ENCODE results near the gene GUCY2D.

The GUCY2D gene

GRCh38 chr17:7956228-7956965 lies 46.0 kb upstream of the GUCY2D start:
- H3F3A ChIP-seq (ENCODE audit: low read depth): no peaks in the 10 kb centered on the region
- no peaks in the 10 kb centered on the region for H3K9me3 ChIP-seq (ENCODE audit: insufficient read depth, low read depth, low read length)
- H4K20me1 ChIP-seq (ENCODE audit: insufficient read depth, low read length, poor library complexity, severe bottlenecking): no peaks in the 10 kb centered on the region
- H3K4me3 ChIP-seq (ENCODE audit: low read length, poor library complexity, severe bottlenecking): no peak overlapping the region
- H3K27me3 ChIP-seq (ENCODE audit: insufficient read depth, low read length, poor library complexity, severe bottlenecking): no peaks in the 10 kb centered on the region
- no peak overlapping the region for H3K4me2 ChIP-seq (ENCODE audit: low read depth, low read length, poor library complexity, severe bottlenecking)
- no peak overlapping the region for H3K9ac ChIP-seq (ENCODE audit: low read depth, low read length, poor library complexity, severe bottlenecking)
- no peaks in the 10 kb centered on the region for H3K36me3 ChIP-seq (ENCODE audit: insufficient read depth, low read length)
- H3K9me2 ChIP-seq (replicated peaks; ENCODE audit: low read depth, low read length): no peaks in the 10 kb centered on the region
- no peaks in the 10 kb centered on the region for H3K79me2 ChIP-seq (ENCODE audit: insufficient read depth, low read length)
- H3K4me1 ChIP-seq (ENCODE audit: insufficient read depth, low read length, poor library complexity, severe bottlenecking): no peaks in the 10 kb centered on the region
- TF ChIP-seq CTCF (conservative IDR thresholded peaks at IDR 0.05; ENCODE audit: low read length) (no peak), EZH2phosphoT487 (IDR thresholded peaks at IDR 0.05; ENCODE audit: borderline replicate concordance) (no peak)
- H2AFZ ChIP-seq (ENCODE audit: low read length): no peak overlapping the region

GRCh38 chr17:7959503-7960253 lies 42.7 kb upstream of the GUCY2D start:
- H3K36me3 ChIP-seq (ENCODE audit: insufficient read depth, low read length): no peaks in the 10 kb centered on the region
- H4K20me1 ChIP-seq (ENCODE audit: insufficient read depth, low read length, poor library complexity, severe bottlenecking): no peaks in the 10 kb centered on the region
- no peak overlapping the region for H3K9ac ChIP-seq (ENCODE audit: low read depth, low read length, poor library complexity, severe bottlenecking)
- no peak for TF ChIP-seq CTCF (conservative IDR thresholded peaks at IDR 0.05; ENCODE audit: low read length)
- TF ChIP-seq EZH2phosphoT487 (IDR thresholded peaks at IDR 0.05; ENCODE audit: borderline replicate concordance): no peak
- H3K9me2 ChIP-seq (replicated peaks; ENCODE audit: low read depth, low read length): no peaks in the 10 kb centered on the region
- H3F3A ChIP-seq (ENCODE audit: low read depth): no peaks in the 10 kb centered on the region
- no peaks in the 10 kb centered on the region for H3K27me3 ChIP-seq (ENCODE audit: insufficient read depth, low read length, poor library complexity, severe bottlenecking)
- H3K9me3 ChIP-seq (ENCODE audit: insufficient read depth, low read depth, low read length): no peaks in the 10 kb centered on the region
- H3K4me2 ChIP-seq (ENCODE audit: low read depth, low read length, poor library complexity, severe bottlenecking): no peak overlapping the region
- H3K4me1 ChIP-seq (ENCODE audit: insufficient read depth, low read length, poor library complexity, severe bottlenecking): no peaks in the 10 kb centered on the region
- H3K79me2 ChIP-seq (ENCODE audit: insufficient read depth, low read length): no peaks in the 10 kb centered on the region
- H3K4me3 ChIP-seq (ENCODE audit: low read length, poor library complexity, severe bottlenecking): no peak overlapping the region
- H2AFZ ChIP-seq (ENCODE audit: low read length): no peak overlapping the region

GRCh38 chr17:7961421-7961820 lies 41.0 kb upstream of the GUCY2D start:
- H3K4me3 ChIP-seq (ENCODE audit: low read length, poor library complexity, severe bottlenecking): no peak overlapping the region
- TF ChIP-seq CTCF (conservative IDR thresholded peaks at IDR 0.05; ENCODE audit: low read length) (no peak), EZH2phosphoT487 (IDR thresholded peaks at IDR 0.05; ENCODE audit: borderline replicate concordance) (no peak)

More at GRCh38 chr17:7961421-7961820, 41.0 kb upstream of the GUCY2D start:
- Histone ChIP-seq H4K20me1 (ENCODE audit: insufficient read depth, low read length, poor library complexity, severe bottlenecking) (no peaks in the 10 kb centered on the region), H3F3A (ENCODE audit: low read depth) (no peaks in the 10 kb centered on the region), H3K9ac (ENCODE audit: low read depth, low read length, poor library complexity, severe bottlenecking) (no peak overlapping the region), H3K36me3 (ENCODE audit: insufficient read depth, low read length) (no peaks in the 10 kb centered on the region), H3K4me2 (ENCODE audit: low read depth, low read length, poor library complexity, severe bottlenecking) (no peak overlapping the region), H2AFZ (ENCODE audit: low read length) (no peak overlapping the region), H3K9me3 (ENCODE audit: insufficient read depth, low read depth, low read length) (no peaks in the 10 kb centered on the region), H3K4me1 (ENCODE audit: insufficient read depth, low read length, poor library complexity, severe bottlenecking) (no peaks in the 10 kb centered on the region), H3K9me2 (replicated peaks; ENCODE audit: low read depth, low read length) (no peaks in the 10 kb centered on the region), H3K79me2 (ENCODE audit: insufficient read depth, low read length) (no peaks in the 10 kb centered on the region), H3K27me3 (ENCODE audit: insufficient read depth, low read length, poor library complexity, severe bottlenecking) (no peaks in the 10 kb centered on the region)

All from Loucy (cell line).